Stimulated activated CD4-positive, alpha-beta T cell treated with anti-CD3 and anti-CD28 coated beads, Interleukin-2, amount 100 ng/mL, for 48 hours (primary cell): ENCODE data around the gene TBC1D16.

Source experiments
- DNase-seq, 2 donors: peaks; one replicate each; pipeline ENCODE4 v3.0.0-alpha.2; 2020

The TBC1D16 gene

GRCh38 chr17:79936641-79937381, 98.9 kb downstream of the TBC1D16 start:
- no peak for DNase-seq

GRCh38 chr17:79936050-79936449, 99.6 kb downstream of the TBC1D16 start:
- no peak for DNase-seq

- DNase-seq = no peak
Measured at GRCh38 chr17:79935197-79935885, 100.3 kb downstream of the TBC1D16 start.

- DNase-seq = no peak
Measured at GRCh38 chr17:79934653-79934970, 101.1 kb downstream of the TBC1D16 start.

- DNase-seq = no peak
Measured at GRCh38 chr17:79933863-79934652, 101.6 kb downstream of the TBC1D16 start.

GRCh38 chr17:79932451-79933306, 103.0 kb downstream of the TBC1D16 start:
- no peak for DNase-seq

- DNase-seq = no peak
Measured at GRCh38 chr17:79931817-79932309, 103.8 kb downstream of the TBC1D16 start.

GRCh38 chr17:79930877-79931816, 104.5 kb downstream of the TBC1D16 start:
- no peak for DNase-seq

- DNase-seq = no peak
Measured at GRCh38 chr17:79930062-79930876, 105.4 kb downstream of the TBC1D16 start.

- no peak for DNase-seq
Measured at GRCh38 chr17:79929257-79930061, 106.2 kb downstream of the TBC1D16 start.

GRCh38 chr17:79928502-79929256, 107.0 kb downstream of the TBC1D16 start:
- DNase-seq = no peak

- DNase-seq = no peak
Measured at GRCh38 chr17:79927688-79928501, 107.8 kb downstream of the TBC1D16 start.

GRCh38 chr17:79927136-79927661, 108.5 kb downstream of the TBC1D16 start:
- no peak for DNase-seq

- no peak for DNase-seq
Measured at GRCh38 chr17:79926605-79927135, 109.0 kb downstream of the TBC1D16 start.

- no peak for DNase-seq
Measured at GRCh38 chr17:79926142-79926604, 109.5 kb downstream of the TBC1D16 start.

GRCh38 chr17:79925242-79925957, 110.3 kb downstream of the TBC1D16 start:
- DNase-seq = no peak

- no peak for DNase-seq
Measured at GRCh38 chr17:79924639-79924976, 111.1 kb downstream of the TBC1D16 start.
